GM21786 (cell line): ENCODE measurements around the gene C12orf43.

Experiments
- ATAC-seq: cut with Tn5 transposase; IDR thresholded peaks from one replicate; pipeline ENCODE4 v1.9.1; 2021; ENCODE audit not compliant: unreplicated experiment

The C12orf43 gene

DNA sequence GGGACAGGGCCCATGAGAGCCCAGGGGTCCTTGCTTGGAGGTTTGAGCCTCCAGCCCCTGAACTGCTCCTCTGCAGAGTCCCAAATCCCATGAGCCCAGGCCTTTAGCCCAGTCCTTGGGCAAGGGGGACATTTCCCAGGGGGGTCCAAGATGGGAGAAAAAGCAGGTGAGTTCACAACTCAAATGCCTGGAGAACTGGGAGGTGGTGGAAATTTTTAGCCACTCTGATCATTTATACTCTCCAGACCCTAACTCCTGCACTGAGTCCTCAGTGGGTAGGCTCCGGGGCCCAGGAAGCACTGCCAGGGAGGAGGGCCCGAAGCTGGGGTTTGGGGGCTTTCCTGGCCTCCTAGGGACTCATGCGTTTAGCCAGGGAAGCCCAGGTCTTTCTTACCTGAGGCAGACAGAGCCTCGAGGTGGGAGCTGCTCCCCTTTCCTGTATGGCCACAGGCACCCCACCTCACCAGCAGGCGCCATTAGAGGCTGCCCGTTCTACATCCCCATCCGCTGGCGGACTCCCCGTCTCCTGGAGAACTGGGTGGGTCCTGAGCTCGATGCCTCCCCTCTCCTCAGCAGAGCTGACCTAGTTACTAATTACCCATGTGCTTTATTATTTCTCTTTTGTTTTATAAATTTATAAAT, 36.9 kb downstream of the C12orf43 start:
- no peak for ATAC-seq

DNA sequence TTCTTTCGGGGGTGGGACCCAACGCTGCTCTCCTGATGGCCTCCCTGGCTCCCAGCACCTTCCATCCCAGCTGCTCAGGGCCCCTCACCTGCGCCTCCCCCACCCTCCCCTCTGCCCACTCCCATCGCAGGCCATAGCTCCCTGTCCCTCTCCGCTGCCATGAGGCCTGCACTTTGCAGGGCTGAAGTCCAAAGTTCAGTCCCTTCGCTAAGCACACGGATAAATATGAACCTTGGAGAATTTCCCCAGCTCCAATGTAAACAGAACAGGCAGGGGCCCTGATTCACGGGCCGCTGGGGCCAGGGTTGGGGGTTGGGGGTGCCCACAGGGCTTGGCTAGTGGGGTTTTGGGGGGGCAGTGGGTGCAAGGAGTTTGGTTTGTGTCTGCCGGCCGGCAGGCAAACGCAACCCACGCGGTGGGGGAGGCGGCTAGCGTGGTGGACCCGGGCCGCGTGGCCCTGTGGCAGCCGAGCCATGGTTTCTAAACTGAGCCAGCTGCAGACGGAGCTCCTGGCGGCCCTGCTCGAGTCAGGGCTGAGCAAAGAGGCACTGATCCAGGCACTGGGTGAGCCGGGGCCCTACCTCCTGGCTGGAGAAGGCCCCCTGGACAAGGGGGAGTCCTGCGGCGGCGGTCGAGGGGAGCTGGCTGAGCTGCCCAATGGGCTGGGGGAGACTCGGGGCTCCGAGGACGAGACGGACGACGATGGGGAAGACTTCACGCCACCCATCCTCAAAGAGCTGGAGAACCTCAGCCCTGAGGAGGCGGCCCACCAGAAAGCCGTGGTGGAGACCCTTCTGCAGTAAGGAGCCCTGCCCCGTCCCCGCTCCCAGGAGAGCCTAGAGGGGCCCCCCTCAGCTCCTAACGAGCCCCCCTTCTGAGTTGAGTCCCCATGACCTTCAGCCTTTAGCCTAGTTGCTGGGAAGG, 37.7 kb downstream of the C12orf43 start, which contains the start of gene HNF1A:
TSS of gene HNF1A (plus strand) at position 248 of the 924 bp plus-strand sequence. CDS start at position 474, 226 bp downstream.
- ATAC-seq = no peak

DNA sequence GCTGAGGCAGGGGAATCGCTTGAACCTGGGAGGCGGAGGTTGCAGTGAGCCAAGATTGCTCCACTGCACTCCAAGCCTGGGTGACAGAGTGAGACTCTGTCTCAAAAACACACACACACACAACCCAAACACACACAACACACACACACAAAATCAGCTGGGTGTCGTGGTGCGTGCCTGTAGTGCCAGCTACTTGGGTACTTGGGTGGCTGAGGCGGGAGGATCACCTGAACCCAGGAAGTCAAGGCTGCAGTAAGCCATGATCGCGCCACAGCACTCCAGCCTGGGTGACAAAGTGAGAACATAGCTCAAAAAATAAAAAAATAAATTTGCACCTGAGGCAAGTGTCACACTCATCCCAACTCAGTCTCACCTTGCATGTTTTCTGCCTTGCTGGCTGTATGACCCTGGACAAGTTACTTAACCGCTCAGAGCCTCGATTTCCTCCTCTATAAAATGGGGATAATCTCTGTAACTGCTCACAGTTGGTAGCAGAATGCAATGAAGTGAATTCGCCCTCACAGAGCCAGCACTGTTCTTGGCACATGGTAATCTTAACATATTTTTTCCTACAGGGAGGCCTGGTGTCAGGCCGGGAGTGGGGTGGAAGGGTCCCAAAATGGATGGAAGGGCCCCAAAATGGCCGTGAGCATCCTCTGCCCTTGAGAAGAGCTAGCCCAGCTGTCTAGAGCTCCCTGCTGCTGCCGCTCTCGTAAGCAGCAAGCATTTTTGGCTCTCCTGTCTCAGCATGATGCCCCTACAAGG, 38.6 kb downstream of the C12orf43 start:
- ATAC-seq = no peak

- no peak for ATAC-seq
These were observed 43.3 kb downstream of the C12orf43 start for GRCh38 chr12:120972870-120973543.

DNA sequence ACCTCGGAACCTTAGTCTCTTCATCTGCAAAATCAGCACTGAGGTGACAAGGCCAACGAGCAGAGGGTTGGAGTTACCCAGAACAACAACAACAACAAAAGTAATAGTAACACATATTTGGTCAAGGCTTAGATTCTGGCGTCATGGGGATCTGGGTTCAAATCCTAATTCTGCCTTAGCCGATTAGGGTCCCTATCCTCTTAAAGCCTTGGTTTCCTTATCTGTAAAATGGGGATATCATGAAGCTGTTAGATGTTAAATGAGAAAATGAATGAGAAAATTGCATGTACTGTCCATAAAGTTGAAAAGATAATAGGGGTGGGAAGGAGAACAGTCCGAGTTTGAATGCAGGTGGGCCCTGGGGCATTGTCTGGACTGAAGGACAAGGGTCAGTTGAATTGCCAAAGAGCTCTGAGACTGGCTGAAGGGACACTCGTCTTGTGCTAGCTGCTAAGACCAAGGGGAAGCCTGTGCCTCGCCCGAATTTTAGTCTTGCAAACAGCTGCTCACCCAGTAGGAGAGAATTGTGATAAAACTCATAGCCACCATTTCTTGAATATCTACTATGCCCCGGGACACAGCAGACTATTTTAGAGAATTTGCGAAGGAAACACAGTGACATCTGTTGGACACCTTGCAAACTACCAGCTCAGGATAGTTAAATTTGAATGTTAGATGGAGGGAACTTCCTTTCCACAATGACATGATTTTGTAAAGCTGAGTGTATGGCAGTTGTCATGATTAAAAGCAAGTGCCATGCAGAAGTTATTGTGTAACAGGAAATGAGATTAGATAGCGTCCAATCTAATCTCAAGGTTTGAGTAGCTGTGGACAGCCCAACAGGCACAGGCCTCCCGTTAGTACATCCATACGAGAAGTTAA, 44.7 kb downstream of the C12orf43 start:
- ATAC-seq = no peak

GRCh38 chr12:120970310-120970709, 46.0 kb downstream of the C12orf43 start:
- no peak for ATAC-seq

- no peak for ATAC-seq
These were observed 50.7 kb downstream of the C12orf43 start for GRCh38 chr12:120965534-120966091.

DNA sequence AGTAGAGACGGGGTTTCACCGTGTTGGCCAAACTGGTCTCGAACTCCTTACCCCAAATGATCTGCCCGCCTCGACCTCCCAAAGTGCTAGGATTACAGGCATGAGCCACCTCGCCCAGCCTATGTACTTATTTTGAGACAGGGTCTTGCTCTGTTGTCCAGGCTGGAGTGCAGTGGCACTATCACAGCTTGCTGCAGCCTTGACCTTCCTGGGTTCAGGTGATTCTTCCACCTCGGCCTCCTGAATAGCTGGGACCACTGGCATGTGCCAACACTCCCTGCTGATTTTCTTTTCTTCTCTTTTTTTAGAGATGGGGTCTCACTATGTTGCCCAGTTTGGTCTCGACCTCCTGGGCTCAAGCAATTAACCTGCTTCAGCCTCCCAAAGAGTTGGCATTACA, 52.0 kb downstream of the C12orf43 start:
- ATAC-seq = no peak

GRCh38 chr12:120962532-120963020, 53.7 kb downstream of the C12orf43 start:
- no peak for ATAC-seq

DNA sequence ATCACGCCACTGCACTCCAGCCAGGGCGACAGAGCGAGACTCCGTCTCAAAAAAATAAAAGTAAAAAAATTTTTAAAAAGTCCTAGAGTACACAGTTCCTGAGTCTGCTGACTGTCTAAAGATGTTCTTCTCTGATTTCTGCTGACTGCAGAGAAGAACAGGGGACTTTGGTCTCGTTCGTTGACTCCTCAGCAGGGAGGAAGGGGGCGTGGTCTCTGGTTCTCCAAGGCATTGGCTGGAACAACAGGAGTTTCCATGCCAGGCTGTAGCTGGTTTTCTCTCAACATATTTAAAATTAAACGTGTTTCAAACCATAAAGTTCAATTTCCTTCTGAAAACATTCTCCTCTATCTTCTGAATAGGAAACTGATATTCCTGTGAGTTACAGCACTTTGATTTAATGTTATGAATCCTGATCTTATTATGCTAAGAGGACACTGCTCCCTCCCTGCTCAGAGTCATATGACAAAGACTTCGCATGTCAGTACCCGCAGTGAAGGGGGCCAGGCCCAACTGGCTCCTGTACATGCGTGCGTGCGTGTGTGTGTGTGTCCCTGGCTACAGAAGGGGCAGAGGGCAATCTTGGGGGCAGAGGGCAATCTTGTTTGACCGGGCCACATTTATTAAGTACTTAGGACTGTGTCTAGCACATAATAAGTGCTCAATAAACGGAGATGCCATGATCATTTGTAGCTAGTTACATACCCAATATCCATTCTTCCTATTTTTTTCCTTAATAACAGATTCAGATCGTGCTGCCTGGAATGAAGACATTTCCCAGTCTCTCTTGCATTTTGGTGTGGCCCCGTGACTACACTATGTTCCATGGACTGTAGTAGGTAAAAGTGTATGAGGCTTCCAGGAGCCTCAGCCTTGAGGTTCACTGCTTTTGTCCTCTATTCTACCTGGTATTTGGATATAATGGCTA, 54.4 kb downstream of the C12orf43 start:
- ATAC-seq = no peak

DNA sequence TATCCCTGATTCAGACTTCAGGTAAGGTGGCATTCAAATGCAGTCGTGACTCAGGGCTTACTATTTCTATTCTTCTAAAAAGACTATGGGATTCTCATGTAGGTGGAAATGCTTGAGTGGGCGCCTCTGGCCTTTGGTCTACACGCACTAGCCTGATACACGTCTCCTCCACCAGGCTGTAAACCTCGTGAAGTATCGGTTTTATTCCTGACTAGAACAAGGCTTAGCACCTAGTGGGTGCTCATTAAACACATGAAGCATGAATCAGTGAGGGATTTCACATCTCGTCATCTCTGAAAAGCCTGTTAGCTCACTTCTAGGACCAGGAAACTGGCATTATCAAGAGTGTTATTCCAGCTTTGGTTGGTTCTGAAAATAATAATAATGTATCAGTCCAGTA, 55.6 kb downstream of the C12orf43 start:
- peak; percentile 53 for ATAC-seq

DNA sequence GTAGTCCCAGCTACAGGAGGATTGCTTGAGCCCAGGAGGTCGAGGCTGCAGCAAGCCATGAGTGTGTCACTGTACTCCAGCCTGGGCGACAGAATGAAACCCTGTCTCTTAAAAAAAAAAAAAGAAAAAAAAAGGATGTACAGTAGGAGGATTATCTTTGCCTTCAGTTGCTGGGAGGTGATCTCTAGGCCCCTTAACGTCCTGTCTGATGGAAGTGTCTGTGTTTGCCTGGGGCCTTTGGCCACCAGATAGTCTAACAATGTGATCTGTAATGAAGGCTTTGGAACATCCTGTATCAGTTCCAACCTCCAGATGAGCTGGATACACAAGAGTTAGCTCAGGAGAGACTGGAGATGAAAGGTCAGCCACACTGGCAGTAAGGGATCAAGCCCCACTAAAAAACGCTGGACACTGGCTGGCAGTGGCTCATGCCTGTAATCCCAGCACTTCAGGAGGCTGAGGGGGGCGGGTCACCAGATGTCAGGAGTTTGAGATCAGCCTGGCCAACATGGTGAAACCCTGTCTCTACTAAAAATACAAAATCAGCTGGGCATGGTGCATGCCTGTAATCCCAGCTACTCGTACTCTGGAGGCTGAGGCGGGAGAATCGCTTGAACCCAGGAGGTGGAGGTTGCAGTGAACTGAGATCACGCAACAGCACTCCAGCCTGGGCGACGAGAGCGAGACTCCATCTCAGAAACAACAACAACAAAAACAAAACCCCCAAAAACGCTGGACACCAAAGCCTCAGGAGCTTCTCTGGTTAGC, 57.0 kb downstream of the C12orf43 start:
- ATAC-seq = no peak

DNA sequence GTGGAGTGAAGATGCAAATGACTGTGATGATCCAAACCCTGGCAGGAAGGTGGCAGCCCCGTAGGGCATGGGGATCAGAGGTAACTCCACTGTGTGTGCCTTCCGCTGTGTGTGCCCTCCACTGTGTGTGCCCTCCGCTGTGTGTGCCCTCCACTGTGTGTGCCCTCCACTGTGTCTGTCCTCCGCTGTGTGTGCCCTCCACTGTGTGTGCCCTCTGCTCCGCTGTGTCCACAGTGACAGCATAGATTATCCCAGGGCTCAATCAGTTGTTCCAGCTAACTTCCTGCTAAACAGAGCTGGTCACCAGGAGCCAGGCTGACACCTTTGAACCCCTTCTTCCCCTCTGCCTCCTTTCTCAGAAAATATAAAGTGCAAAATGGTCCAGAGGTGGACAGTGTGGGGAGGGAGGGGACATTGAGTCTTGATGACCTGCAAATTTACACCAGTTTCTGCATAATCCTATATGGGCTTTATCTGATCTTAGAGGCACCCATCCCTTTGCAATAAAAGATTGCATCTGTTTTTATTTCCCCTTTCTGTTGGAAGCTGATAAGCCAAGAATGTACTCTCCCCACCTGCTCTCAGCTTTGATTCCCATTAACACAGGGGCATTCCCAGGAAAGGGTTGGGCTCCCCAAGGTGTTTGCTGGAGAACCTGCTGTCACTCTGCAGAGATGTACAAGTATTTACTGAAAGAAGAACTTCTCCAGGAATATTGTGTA, 59.5 kb downstream of the C12orf43 start:
- no peak for ATAC-seq

DNA sequence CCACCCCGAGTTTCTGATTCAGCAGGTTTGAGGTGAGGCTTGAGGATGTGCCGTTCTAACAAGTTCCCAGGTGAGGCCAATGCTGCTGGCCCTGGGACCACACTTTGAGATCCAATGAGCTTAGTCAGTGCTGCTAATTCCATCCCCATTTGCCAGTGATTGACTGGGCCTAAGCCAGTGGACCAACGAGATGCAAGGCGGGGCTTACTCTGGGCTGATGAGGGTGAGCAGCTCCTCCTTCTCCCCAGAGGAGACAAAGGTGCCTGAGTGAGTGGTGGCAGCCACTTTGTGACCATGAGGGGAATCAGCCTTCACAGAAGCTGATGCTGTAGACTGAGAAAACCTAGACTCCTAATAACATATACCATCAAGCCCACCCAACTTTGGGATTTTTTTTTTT, 61.1 kb downstream of the C12orf43 start:
- no peak for ATAC-seq

GRCh38 chr12:120950807-120951206, 65.5 kb downstream of the C12orf43 start:
- no peak for ATAC-seq
